HAP-1 (cell line): Measurements from ENCODE around the gene BTBD8.

ENCODE experiments used
- DNase-seq, 2 experiments: peaks; one replicate each; pipeline ENCODE4 v3.0.0-alpha.2; 2016 to 2020; ENCODE audit warnings: low spot score in 2 of 2
- H3K27me3 ChIP-seq: fragments of 250-450 bp; sonication (Bioruptor Pico); 2 replicates; pipeline ENCODE4 v1.5.1; 2020; ENCODE audit warnings: low read depth, mild to moderate bottlenecking, moderate library complexity
- H3K36me3 ChIP-seq: fragments of 250-450 bp; sonication (Bioruptor Pico); replicated peaks from 2 replicates; pipeline ENCODE4 v1.5.1; 2020; ENCODE audit warnings: mild to moderate bottlenecking
- H3K4me1 ChIP-seq: fragments of 250-450 bp; sonication (Bioruptor Pico); 2 replicates; pipeline ENCODE4 v1.5.1; 2020; ENCODE audit warnings: mild to moderate bottlenecking
- H3K4me3 ChIP-seq: fragments of 250-450 bp; sonication (Bioruptor Pico); 2 replicates; pipeline ENCODE4 v1.5.1; 2020; ENCODE audit warnings: mild to moderate bottlenecking, moderate library complexity
- H3K9me3 ChIP-seq: fragments of 250-450 bp; sonication (Bioruptor Pico); 2 replicates; pipeline ENCODE4 v1.5.1; 2020; ENCODE audit warnings: mild to moderate bottlenecking, moderate library complexity
- in situ Hi-C: fragments of 300-500 bp; cut with MboI; formaldehyde crosslinking; loops from 3 replicates; pipeline ENCODE4 v1.14.3; 2020; ENCODE audit warnings: low sequenced_read_pairs, inconsistent platforms, mixed read lengths

BTBD8 gene

DNA sequence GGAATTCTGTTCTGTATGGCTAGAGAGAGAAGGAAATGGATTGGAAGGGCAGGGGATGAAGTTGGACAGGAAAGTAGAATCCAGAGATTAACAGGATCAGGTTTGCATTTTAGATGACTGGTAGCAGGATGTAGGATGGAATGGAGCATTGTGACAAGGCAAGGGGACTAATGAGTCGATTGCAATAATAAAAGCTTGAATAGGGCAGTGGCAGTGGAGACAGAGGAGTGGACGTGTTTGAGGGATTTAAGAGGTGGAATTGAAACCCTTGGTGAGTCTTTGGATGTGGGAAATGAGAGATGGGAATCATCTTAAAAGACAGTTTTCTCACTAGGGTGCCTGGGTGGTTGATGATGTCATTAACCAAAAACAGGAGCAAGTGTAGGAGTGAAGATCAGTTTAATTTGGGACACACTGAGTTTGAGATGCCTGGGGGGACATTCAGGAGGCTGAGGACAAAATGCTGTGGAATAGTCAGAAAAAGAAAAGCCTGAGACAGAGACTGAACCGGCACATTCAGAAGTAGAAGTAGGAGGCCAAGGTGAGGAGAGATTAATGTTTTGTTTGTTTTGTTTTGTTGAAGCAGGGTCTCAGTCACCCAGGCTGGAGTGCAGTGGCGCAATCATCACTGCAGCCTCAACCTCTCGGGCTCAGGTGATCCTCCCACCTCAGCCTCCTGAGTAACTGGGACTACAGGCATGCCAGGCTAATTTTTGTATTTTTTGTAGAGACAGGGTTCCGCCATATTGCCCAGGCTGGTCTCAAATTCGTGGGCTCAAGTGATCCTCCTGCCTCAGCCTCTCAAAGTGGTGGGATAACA is 108.5 kb downstream of the BTBD8 start:
- H3K36me3 ChIP-seq: no peaks in the 10 kb centered on the region
- no peak for DNase-seq
- peaks cover 2% of the 10 kb centered on the region; the same call in 1 of the 2 replicates for H3K27me3 ChIP-seq
- H3K4me1 ChIP-seq: no peaks in the 10 kb centered on the region
- in situ Hi-C loops: no loop called here
- H3K4me3 ChIP-seq: no peak overlapping the region
- no peaks in the 10 kb centered on the region for H3K9me3 ChIP-seq

GRCh38 chr1:92191726-92192125 is 111.6 kb downstream of the BTBD8 start:
- Histone ChIP-seq H3K27me3 (peaks cover 2% of the 10 kb centered on the region; the same call in 1 of the 2 replicates), H3K36me3 (no peaks in the 10 kb centered on the region), H3K4me1 (no peaks in the 10 kb centered on the region), H3K4me3 (no peak overlapping the region), H3K9me3 (no peaks in the 10 kb centered on the region)
- in situ Hi-C loops: no loop called here
- DNase-seq: no peak

- Histone ChIP-seq H3K4me3 (no peak overlapping the region), H3K27me3 (peaks cover 2% of the 10 kb centered on the region; the same call in 1 of the 2 replicates), H3K9me3 (no peaks in the 10 kb centered on the region), H3K36me3 (no peaks in the 10 kb centered on the region), H3K4me1 (no peaks in the 10 kb centered on the region)
- in situ Hi-C loops: no loop called here
- no peak for DNase-seq
Observed at GRCh38 chr1:92192246-92192645, 112.1 kb downstream of the BTBD8 start.

DNA sequence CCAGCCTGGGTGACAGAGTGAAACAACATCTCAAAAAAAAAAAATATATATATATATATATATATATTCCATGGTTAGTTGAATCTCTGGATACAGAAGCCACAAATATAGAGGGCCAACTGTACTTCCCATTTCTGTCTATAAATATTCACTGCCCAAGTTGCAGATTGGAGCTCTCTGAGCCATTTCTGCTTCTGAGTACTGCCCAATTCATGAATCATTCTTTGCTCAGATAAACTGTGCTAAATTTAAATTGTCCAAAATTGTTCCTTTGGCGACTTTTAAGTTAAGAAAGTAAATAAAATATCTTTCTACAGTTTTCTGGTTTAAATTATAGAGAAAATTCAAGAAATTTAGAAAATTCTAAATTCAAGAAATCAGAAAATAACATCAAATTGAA is 114.4 kb downstream of the BTBD8 start:
- no peak for DNase-seq
- no peaks in the 10 kb centered on the region for H3K36me3 ChIP-seq
- no peaks in the 10 kb centered on the region for H3K9me3 ChIP-seq
- in situ Hi-C loops: no loop called here
- H3K4me1 ChIP-seq: no peaks in the 10 kb centered on the region
- peaks cover 2% of the 10 kb centered on the region; the same call in 1 of the 2 replicates for H3K27me3 ChIP-seq
- no peak overlapping the region for H3K4me3 ChIP-seq

GRCh38 chr1:92201973-92202372 is 121.8 kb downstream of the BTBD8 start:
- DNase-seq: no peak
- Histone ChIP-seq H3K4me3 (no peak overlapping the region), H3K9me3 (no peaks in the 10 kb centered on the region), H3K27me3 (no peaks in the 10 kb centered on the region), H3K4me1 (no peaks in the 10 kb centered on the region), H3K36me3 (no peaks in the 10 kb centered on the region)
- in situ Hi-C loops: no loop called here

GRCh38 chr1:92203105-92203504 is 123.0 kb downstream of the BTBD8 start:
- in situ Hi-C loops: no loop called here
- Histone ChIP-seq H3K27me3 (no peaks in the 10 kb centered on the region), H3K36me3 (no peaks in the 10 kb centered on the region), H3K9me3 (no peaks in the 10 kb centered on the region), H3K4me1 (no peaks in the 10 kb centered on the region), H3K4me3 (no peak overlapping the region)
- DNase-seq: no peak

DNA sequence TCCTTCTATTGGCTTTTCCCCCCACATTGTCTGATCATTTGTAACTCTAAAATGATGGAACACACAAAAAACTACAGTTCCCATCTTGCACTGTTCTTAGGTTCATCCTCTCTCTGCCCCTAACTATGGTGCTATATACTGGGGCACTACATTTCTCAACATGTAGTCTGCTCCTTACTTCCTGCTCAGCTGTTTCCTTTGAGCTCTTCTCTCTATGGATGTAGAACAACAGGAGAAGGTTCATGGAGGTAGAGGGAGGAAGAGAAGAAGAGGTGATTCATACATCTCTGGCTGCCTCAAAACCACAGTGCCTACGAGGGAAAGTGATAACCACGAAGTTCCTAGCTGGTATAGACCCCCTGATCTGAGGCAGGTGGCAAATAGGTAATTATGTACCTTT is 130.6 kb downstream of the BTBD8 start:
- no peaks in the 10 kb centered on the region for H3K36me3 ChIP-seq
- no peaks in the 10 kb centered on the region for H3K27me3 ChIP-seq
- in situ Hi-C loops: no loop called here
- H3K4me1 ChIP-seq: no peaks in the 10 kb centered on the region
- no peak for DNase-seq
- no peaks in the 10 kb centered on the region for H3K9me3 ChIP-seq
- H3K4me3 ChIP-seq: no peak overlapping the region

DNA sequence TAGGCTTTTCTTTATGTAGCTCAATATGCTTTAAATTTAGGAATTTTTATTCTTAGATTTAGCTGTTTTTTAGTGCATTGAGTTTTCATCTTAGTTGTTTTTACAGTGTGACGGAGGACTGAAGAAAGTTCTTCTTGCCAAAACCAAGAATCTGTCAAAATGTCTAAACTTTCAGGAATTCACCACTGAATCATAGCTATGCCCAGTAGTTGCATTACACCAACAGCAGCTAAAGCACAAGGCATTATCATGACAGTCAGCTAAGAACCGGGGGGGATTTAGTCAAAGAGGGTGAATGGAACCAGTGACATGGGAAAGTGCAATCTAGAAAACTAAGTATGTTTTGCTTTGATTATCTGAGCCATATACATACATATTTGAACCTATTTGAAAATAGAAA is 131.0 kb downstream of the BTBD8 start:
- no peaks in the 10 kb centered on the region for H3K27me3 ChIP-seq
- no peaks in the 10 kb centered on the region for H3K4me1 ChIP-seq
- no peaks in the 10 kb centered on the region for H3K36me3 ChIP-seq
- in situ Hi-C loops: no loop called here
- no peak for DNase-seq
- no peak overlapping the region for H3K4me3 ChIP-seq
- H3K9me3 ChIP-seq: no peaks in the 10 kb centered on the region

DNA sequence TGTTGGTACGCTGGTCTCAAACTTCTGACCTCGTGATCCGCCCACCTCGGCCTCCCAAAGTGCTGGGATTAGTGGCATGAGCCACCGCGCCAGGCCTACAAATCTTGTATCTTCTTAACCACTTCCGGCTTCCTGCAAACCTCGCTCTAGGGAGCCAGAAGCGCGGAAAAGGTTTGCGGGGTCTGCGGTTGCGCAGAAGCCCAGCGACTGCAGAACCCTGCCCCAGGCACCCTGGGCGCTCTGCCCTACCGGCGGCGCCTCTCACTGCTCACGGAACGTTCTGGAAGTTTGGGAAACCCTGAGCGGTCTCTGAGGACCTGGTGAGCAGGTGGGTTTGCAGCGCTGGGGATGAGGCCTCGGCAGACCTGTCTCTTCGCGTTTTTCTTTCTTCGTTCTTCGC is 137.6 kb downstream of the BTBD8 start, which contains the start of gene C1orf146:
C1orf146 (plus strand) TSS at position 195 of the 400 bp plus-strand sequence. CDS start 13,506 bp downstream, outside the sequence.
- Histone ChIP-seq H3K36me3 (no peaks in the 10 kb centered on the region), H3K4me1 (no peaks in the 10 kb centered on the region), H3K4me3 (no peak within 1 kb of the TSS), H3K9me3 (no peaks in the 10 kb centered on the region), H3K27me3 (no peaks in the 10 kb centered on the region)
- in situ Hi-C loops: no loop called here
- DNase-seq: no peak

DNA sequence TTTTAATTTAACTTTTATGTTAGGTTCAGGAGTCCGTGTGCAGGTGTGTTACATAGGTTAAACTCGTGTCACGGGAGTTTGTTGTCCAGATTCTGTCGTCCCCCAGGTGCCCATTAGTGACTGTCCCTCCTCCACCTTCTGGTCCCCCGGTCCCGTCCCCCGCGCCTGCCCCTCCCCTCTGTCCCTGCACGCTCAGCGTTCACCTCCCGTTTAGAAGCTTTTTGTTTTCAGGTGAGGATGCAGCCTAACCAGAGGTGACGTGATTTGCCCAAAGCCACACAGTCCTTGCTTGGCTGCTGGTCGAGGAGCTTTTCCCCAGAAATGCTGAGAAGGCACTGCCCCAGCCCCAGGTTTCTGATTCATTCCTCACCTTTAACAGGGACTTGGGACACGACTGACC is 138.4 kb downstream of the BTBD8 start:
- Histone ChIP-seq H3K27me3 (no peaks in the 10 kb centered on the region), H3K4me3 (no peak overlapping the region), H3K4me1 (no peaks in the 10 kb centered on the region), H3K9me3 (no peaks in the 10 kb centered on the region), H3K36me3 (no peaks in the 10 kb centered on the region)
- DNase-seq: no peak
- in situ Hi-C loops: no loop called here

DNA sequence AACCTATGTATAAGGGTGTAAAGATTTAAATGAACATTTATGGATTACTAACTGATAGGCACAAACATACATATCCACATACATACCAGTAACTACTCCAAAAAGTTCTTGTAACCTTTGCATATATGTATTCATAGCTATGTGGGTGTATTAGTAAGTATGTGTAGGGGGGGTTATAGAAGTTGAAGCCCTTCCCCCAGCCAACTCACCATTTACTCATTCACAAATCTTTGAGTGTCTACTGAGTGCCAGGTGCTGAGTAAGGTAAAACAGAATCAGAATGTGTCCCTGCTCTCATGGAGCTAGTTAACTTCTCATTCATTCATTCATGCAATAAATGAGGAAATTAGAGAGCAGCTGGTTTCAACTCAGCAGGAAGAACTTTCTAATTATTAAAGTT is 138.9 kb downstream of the BTBD8 start:
- Histone ChIP-seq H3K4me3 (no peak overlapping the region), H3K9me3 (no peaks in the 10 kb centered on the region), H3K27me3 (no peaks in the 10 kb centered on the region), H3K36me3 (no peaks in the 10 kb centered on the region), H3K4me1 (no peaks in the 10 kb centered on the region)
- DNase-seq: no peak
- in situ Hi-C loops: no loop called here

DNA sequence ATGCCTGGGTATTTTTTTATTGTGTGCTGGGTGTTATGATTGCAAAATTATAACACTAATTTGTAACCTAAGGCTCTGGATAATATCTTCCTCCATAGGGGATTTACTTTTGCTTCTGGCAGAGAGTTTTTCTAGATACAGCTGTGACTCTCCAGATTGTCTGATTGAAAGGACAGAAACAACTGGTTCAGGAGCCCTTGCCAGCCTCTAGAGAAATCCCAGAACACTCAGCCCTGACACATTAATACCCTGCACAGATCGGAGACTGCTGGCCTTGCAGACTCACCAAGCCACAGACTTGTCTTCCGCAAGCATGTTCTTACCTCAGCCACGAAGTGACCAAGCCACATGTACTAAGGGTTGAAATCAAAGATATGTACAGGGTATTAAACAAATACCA is 148.3 kb downstream of the BTBD8 start:
- Histone ChIP-seq H3K9me3 (no peaks in the 10 kb centered on the region), H3K4me3 (no peak overlapping the region), H3K27me3 (no peaks in the 10 kb centered on the region), H3K4me1 (no peaks in the 10 kb centered on the region), H3K36me3 (no peaks in the 10 kb centered on the region)
- in situ Hi-C loops: no loop called here
- no peak for DNase-seq

DNA sequence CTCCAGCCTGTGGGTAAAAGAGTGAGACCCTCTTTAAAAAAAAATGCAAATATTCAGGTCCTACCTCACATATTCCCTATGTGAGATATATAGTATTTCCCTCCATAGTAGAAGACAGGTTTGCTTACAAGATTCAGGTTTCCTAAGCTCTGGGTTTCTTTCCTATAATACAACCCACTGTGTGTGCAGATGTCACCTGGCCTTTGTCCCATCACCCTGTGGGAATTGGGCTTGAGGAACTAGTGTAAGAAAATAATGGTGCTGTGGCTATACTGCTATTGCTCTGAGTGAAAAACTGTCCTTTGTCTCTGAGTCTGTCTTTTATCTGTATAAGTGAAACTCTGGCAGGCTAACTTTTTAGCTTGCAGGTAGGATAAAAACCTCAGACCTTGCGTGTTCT is 150.6 kb downstream of the BTBD8 start:
- no peaks in the 10 kb centered on the region for H3K27me3 ChIP-seq
- H3K36me3 ChIP-seq: no peaks in the 10 kb centered on the region
- in situ Hi-C loops: no loop called here
- DNase-seq: no peak
- H3K9me3 ChIP-seq: no peaks in the 10 kb centered on the region
- no peak overlapping the region for H3K4me3 ChIP-seq
- no peaks in the 10 kb centered on the region for H3K4me1 ChIP-seq
